GM21786 (cell line): Measurements from ENCODE around the gene COL23A1.
"Not testable (repeated sequence)": the region's sequence is repeated elsewhere in the genome, so short reads cannot be mapped to it uniquely, and the experiment has no call there.

Experiments
- ATAC-seq: cut with Tn5 transposase; IDR thresholded peaks from one replicate; pipeline ENCODE4 v1.9.1; 2021; ENCODE audit not compliant: unreplicated experiment

COL23A1 gene

GRCh38 chr5:178514851-178515418, 75.3 kb downstream of the COL23A1 start:
- no peak for ATAC-seq

GRCh38 chr5:178511172-178511571, 79.0 kb downstream of the COL23A1 start:
- ATAC-seq = no peak

- ATAC-seq = no peak
Measured at GRCh38 chr5:178509491-178510057, 80.6 kb downstream of the COL23A1 start.

DNA sequence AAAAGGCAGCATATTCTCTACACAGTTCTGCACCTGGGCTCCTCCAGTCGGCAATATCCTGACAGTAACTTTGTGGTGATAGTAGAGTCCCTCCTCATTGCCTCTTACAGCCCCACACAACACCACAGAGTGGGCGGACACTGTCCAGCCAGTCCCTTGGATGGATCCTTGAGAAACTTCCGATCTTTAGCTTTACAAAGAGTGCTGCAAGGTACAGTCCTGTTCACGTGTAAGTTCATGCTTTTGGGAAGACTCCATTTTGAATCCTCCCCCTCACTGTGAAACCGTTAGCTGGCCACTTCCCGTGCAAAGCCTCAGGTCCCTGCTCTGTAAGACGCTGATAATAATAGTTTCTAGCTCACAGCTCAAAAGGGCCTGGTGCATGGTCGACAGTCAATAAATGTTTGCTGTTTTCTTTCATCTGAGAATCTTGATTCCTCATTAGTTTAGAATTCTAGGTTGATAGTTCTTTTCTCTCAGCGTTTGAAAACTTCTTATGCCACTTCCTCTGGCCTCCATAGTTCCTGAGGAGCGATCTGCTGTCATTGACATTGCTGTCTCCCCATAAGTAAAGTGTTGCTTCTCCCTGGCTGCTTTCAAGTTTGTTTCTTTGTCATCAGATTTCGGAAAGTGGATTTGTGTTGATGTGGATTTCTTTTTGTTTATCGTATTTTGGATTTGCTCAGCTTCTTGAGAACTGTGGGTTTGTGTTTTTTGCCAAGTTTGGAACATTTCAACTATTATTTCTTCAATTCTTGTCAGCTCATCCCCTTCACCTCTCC, 82.9 kb downstream of the COL23A1 start:
- no peak for ATAC-seq

DNA sequence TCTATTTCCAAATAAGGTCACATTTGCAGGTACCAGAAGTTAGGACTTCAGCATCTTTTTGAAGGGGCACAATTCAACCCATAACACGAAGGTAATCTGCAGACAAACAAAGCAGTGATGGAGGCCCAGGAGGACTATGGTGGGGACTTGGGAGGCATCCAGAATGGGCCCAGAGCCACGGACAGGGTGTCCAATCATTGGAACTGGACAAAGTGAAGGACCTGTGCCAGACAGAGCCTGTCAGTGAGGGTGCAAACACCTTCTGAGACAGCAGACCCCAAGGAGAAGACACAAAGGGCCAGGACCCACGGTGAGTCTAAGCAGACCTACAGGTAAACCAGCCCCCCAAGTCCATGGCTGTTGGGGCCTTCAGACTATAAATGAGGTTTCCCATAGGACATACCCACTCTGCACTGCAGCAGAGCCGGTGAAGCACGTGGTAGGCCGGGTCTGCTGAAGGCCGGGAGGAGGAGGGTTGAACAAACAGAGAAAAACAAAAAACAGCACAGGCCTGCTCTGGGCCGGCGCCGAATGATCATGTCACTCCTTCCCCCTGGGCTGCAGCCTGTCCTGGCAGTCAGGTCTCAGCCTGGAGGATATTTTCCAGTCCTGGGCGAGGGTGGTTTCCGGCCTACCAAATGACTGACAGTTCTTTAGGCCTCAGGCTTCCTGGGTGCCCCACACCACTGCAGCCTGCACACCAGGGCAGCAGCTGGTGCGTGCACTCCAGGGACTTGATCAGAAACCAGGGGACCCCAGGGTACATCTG, 84.4 kb downstream of the COL23A1 start:
- no peak for ATAC-seq

DNA sequence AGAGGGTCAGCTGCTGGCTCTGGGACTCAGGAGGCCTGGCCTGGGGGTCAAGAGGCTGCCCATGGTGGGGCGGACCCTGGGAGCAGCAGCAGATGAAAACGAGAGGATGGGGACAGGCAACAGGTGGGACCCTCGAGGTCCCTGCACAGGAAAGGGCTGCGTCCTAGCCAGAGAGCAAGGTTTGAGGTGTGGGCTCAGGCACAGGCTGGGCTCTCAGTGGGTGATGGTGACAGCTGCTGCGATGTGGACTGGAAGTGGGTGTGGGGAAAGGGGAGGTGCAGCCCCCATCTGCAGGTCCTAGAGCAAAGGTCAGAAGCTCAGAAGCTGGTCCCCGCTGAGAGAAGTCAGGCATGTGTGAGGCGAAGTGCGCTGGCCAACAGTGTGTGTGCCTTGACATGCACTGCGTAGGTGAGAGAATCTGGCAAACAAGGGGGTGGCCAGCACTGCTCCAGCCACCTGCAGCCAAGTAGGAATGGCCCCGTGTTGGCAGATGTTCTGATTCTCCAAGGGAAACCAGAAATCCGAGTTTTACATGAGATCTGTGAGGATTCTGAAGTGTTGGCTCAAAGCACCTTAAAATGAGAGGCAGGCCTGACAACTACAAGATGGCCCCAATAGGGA, 85.7 kb downstream of the COL23A1 start:
- ATAC-seq = no peak

DNA sequence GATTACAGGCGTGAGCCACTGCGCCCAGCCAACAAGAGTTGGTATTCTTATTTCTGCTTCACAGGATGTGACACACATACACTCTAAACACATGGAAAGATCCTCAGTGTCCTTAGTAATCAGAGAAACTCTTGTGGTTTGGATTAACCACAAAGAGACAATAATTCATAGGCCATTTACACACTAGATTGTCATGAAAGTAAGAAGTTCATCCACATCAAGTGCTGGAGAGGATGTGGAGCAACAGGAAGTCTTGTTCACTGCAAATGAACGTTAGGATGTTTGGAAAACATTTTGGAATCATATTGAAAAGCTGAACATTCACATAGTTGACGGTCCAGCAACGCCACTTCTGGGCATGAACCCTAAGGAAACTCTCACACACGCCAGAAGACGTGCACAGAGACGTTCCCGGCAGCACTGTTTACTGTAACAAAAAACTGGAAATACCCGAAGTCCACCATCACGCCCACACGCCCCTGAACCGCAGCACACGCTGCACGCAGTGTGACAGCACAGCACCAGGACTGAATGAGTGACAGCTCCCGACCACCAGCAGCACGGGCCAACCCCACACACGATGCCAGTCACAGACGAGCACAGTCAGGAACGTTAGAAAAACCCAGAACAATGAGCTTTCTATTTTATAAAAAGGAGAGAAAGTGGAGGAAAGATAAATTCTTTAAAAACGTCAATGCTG, 87.6 kb downstream of the COL23A1 start:
- no peak for ATAC-seq

- no peak for ATAC-seq
Measured at GRCh38 chr5:178499352-178499751, 90.8 kb downstream of the COL23A1 start.

DNA sequence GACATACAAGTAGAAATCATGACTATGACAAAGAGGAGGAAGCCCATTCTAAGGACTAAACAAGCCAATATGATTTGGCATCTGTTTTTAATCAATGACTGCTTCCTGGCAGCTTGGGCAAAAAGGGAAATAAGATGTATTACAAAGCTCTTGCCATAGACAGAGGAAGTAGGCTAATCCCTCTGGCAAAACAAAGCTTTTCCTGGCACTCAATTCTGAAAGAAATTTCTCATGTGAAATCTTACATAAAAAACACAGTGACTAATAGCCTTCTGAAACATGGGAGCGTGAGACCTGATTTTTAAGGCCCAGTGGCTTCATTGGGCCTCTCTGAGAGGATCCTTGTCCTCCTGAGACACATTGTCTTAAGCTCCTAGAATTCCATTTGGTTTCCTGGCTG, 93.6 kb downstream of the COL23A1 start:
- no peak for ATAC-seq

DNA sequence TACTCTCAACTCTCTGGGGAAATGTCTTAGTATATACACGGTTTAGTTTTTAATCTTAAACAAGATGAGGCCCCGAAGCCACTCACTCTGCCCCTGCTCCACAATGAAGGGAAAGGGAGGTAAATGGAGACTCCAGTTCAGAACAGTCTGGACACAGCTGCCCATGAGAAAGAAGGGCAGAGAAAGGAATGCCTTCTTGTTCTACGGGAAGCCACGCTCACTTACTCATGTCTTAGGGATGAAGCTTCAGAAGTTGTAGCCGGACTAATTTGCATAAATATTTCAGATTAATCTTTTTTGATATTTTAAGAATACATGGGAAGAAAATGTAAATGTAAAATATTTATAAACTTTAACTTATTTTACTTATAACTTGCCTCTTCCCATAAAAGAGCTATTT, 94.0 kb downstream of the COL23A1 start:
- no peak for ATAC-seq

- ATAC-seq = no peak
Measured at GRCh38 chr5:178495706-178496105, 94.5 kb downstream of the COL23A1 start.

DNA sequence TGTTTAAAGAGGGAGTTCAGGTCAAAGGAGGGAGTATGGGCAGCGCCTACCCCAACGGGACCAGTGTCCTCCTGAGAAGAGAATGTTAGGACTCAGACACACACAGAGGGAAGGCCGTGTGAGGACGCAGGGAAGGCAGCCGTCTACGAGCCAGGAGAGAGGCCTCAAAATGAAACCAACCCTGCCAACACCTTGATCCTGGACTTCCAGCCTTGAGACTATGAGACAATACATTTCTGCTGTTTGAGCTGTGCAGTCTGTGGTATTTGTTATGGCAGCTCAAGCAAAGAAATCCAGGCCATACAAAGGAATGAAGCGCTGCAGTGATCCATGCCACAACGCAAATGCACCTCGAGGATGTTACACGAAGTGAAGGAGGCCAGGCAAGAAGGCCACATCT, 97.9 kb downstream of the COL23A1 start:
- ATAC-seq = no peak

DNA sequence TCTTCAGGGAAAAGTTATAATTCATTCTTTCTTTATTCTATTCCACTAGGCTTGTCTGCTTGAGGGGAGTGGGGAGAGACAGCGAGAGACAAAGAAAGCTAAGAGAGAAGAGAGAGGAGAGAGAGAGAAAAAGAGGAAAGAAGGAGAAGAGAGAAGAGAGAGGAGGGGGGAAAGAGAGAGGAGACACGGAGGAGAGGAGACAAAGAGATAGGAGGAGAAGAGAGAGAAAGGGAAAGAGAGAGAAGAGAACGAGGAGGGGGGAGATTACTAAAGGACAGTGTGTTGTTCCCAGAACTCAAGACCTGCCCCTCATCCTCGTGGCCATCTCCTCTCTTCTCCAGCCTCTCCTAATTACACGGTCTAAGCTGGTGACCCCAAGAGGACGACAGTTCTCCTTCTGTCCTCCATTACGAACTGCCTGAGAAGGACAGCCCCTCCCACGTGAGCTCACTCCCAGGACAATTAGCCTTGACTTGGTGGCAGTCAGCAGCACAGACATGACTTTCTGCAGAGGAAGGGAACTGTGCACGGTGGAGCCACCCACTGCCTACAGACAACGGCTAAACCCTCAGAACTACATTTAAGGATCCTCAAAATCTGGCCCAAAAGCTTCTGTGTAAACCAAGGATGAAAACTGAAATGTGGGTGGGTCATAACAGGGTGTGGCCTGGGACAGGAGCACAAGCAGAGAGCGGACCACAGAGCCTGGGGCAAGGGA, 99.1 kb downstream of the COL23A1 start:
- no peak for ATAC-seq

DNA sequence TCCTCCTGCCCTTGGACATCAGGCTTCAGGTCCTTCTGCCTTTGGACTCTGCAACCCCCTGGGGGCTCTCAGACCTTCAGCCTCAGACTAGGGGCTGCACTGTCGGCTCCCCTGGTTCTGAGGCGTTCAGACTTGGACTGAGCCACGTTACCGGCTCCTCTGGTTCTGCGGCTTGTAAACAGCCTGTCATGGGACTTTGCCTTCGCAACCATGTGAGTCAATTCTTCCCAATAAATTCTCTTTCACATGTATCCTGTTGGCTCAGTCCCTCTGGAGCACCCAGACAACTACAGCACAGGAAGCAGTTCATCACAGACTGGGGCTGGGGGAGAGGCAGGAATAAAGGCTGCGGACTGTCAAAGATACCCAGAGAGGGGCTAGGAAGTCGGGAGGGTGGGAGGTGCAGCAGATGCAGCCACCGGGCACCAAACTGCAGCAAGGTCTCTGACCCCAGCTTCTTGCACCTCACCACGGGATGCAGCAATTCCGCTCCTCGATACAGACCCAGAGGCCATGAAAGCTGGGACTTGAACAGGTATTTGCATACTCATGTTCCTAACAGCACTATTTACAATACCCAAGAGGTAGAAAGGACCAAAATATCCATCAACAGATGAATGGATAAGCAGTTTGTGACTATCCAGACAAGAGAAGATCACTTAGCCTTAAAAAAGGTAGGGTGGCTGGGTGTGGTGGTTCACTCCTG, 100.8 kb downstream of the COL23A1 start:
- no peak for ATAC-seq

DNA sequence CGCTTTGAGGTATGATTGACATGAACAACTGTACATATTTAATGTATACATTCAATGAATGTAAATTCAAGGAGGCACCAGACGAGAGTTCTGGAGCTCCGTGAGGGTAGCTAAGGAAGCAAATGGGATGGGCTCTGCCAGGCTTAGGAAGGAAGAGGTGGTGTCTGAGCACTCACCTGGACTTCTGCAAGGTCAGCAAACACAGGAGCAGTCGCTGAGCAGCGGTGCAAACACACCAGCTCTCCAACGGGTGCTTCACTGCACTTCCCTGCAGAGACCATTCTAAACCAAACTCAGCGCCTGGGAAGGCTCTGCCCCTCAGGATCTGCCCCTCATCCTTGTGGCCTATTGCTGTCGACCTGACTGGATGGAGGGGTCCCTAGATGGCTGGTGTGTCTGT, 101.5 kb downstream of the COL23A1 start:
- ATAC-seq = no peak

- no peak for ATAC-seq
Measured at GRCh38 chr5:178487911-178488600, 102.1 kb downstream of the COL23A1 start.

- not testable (repeated sequence) for ATAC-seq
Measured at GRCh38 chr5:178486878-178487512, 103.2 kb downstream of the COL23A1 start.

DNA sequence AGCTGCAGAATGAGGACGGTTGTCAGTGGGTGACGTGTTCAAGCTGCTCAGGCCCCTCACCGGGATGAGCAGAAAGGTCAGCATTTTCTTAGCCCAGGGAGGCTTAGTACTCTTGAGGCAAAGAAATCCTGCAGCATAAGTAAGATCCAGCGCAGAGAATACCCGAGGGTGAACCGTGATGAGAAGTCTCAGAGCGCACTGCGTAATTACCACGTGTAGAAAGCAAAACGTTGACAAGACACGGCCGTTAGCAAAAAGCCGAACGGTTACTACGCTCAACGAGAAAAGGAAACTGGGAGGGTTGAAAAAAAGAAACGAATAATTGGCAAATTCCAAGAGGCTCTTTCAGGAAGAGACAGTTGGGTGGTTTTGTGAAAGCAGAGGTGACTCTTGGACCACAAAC, 104.0 kb downstream of the COL23A1 start:
- no peak for ATAC-seq
